Hematopoietic multipotent progenitor cell (in vitro differentiated cells): ENCODE results near the gene MAPK8IP2. TPM values are rescaled to one million over a fixed set of nuclear protein-coding genes. Genes with fewer than 3 reads are reported as not detected.

Experiments used
- DNase-seq, 3 donors: peaks; one replicate each; pipeline ENCODE4 v3.0.0-alpha.2; 2011 to 2015; ENCODE audit warnings: low read depth in 2 of 3, low spot score in 2 of 3
- total RNA-seq: library from RNA; depleted of rRNA; stranded (reverse); fragments of >200 nt; gene quantifications from one replicate; pipeline ENCODE4 v1.2.3, GENCODE V29; 2012

The MAPK8IP2 gene
- total RNA-seq: 0.27 TPM

GRCh38 chr22:50600538-50600937, at the start of gene MAPK8IP2:
Gene MAPK8IP2, plus strand, starts transcription at chr22:50600793. Its CDS starts 26 bp downstream, at chr22:50600819.
- DNase-seq: no peak

GRCh38 chr22:50551160-50551752, 49.3 kb upstream of the MAPK8IP2 start:
- DNase-seq: no peak

GRCh38 chr22:50553310-50553709, 47.3 kb upstream of the MAPK8IP2 start:
- DNase-seq: no peak

GRCh38 chr22:50556703-50557102, 43.9 kb upstream of the MAPK8IP2 start:
- no peak for DNase-seq

- no peak for DNase-seq
These were observed 40.6 kb upstream of the MAPK8IP2 start for GRCh38 chr22:50560034-50560433.

- no peak for DNase-seq
These were observed 38.9 kb upstream of the MAPK8IP2 start for GRCh38 chr22:50561401-50562358.

- peak; percentile 93 to 98 (median 94) for DNase-seq
These were observed 37.8 kb upstream of the MAPK8IP2 start, which contains the start of gene SYCE3 for GRCh38 chr22:50562523-50563412. Gene SYCE3, minus strand, starts transcription at chr22:50562919. Its CDS starts 6,514 bp downstream, at chr22:50556405.

GRCh38 chr22:50563413-50564160, 37.0 kb upstream of the MAPK8IP2 start:
- DNase-seq: no peak

- DNase-seq: no peak
These were observed 36.3 kb upstream of the MAPK8IP2 start for GRCh38 chr22:50564289-50564688.

- DNase-seq: no peak
These were observed 32.8 kb upstream of the MAPK8IP2 start for GRCh38 chr22:50567721-50568252.

GRCh38 chr22:50568626-50569025, 32.0 kb upstream of the MAPK8IP2 start:
- no peak for DNase-seq

GRCh38 chr22:50569041-50569459, 31.5 kb upstream of the MAPK8IP2 start:
- DNase-seq: no peak

- DNase-seq: no peak
These were observed 30.6 kb upstream of the MAPK8IP2 start for GRCh38 chr22:50569896-50570535.

- DNase-seq: no peak
These were observed 29.7 kb upstream of the MAPK8IP2 start for GRCh38 chr22:50570861-50571260.

- DNase-seq: no peak
These were observed 29.1 kb upstream of the MAPK8IP2 start for GRCh38 chr22:50571264-50572175.

- no peak for DNase-seq
These were observed 27.6 kb upstream of the MAPK8IP2 start for GRCh38 chr22:50572965-50573364.

- no peak for DNase-seq
These were observed 26.9 kb upstream of the MAPK8IP2 start for GRCh38 chr22:50573491-50574382.
